RPMI7951 (cell line): ENCODE results near the gene RAD51B. TPM values are rescaled to one million over a fixed set of nuclear protein-coding genes. Genes with fewer than 3 reads are reported as not detected.
"Not testable (repeated sequence)": the region's sequence is repeated elsewhere in the genome, so short reads cannot be mapped to it uniquely, and the experiment has no call there.

Experiments
- DNase-seq: peaks from one replicate; pipeline ENCODE4 v3.0.0-alpha.2; 2012; ENCODE audit warnings: low read depth
- total RNA-seq: library from RNA; depleted of rRNA; stranded (reverse); fragments of >200 nt; shearing (Covaris generic); gene quantifications from 2 replicates; pipeline ENCODE4 v1.2.3, GENCODE V29; 2014

Gene RAD51B
- total RNA-seq, 1 experiment from 2014 or later = 10.9 TPM

- no peak for DNase-seq
Observed at GRCh38 chr14:67949771-67950170, 130.2 kb downstream of the RAD51B start.

GRCh38 chr14:67950386-67950785 lies 130.8 kb downstream of the RAD51B start:
- no peak for DNase-seq

- no peak for DNase-seq
Observed at GRCh38 chr14:67951529-67952135, 132.1 kb downstream of the RAD51B start.

- no peak for DNase-seq
Observed at GRCh38 chr14:67952381-67952780, 132.8 kb downstream of the RAD51B start.

GRCh38 chr14:67952786-67953185 lies 133.2 kb downstream of the RAD51B start:
- DNase-seq = no peak

- DNase-seq = no peak
Observed at GRCh38 chr14:67955261-67955660, 135.7 kb downstream of the RAD51B start.

GRCh38 chr14:67957946-67958345 lies 138.4 kb downstream of the RAD51B start:
- no peak for DNase-seq

- no peak for DNase-seq
Observed at GRCh38 chr14:67961676-67962075, 142.1 kb downstream of the RAD51B start.

GRCh38 chr14:67962215-67962644 lies 142.7 kb downstream of the RAD51B start:
- no peak for DNase-seq

GRCh38 chr14:67963545-67963944 lies 144.0 kb downstream of the RAD51B start:
- no peak for DNase-seq

GRCh38 chr14:67963960-67964812 lies 144.6 kb downstream of the RAD51B start:
- peak; percentile 53 for DNase-seq

GRCh38 chr14:67965696-67966095 lies 146.1 kb downstream of the RAD51B start:
- no peak for DNase-seq

GRCh38 chr14:67967206-67967605 lies 147.6 kb downstream of the RAD51B start:
- DNase-seq = no peak

- DNase-seq = not testable (repeated sequence)
Observed at GRCh38 chr14:67967970-67968369, 148.4 kb downstream of the RAD51B start.

GRCh38 chr14:67970923-67971322 lies 151.3 kb downstream of the RAD51B start:
- no peak for DNase-seq

- peak; percentile 87 for DNase-seq
Observed at GRCh38 chr14:67971627-67972625, 152.3 kb downstream of the RAD51B start.

- DNase-seq = peak; percentile 48
Observed at GRCh38 chr14:67973436-67973835, 153.9 kb downstream of the RAD51B start.

GRCh38 chr14:67975470-67975869 lies 155.9 kb downstream of the RAD51B start:
- no peak for DNase-seq

GRCh38 chr14:67977434-67978034 lies 158.0 kb downstream of the RAD51B start:
- DNase-seq = no peak

- no peak for DNase-seq
Observed at GRCh38 chr14:67978749-67979148, 159.2 kb downstream of the RAD51B start.
